Astrocyte of the hippocampus (primary cell): Measurements from ENCODE around the gene SCNN1B.
A peak's percentile ranks its signal among the peaks of the same experiment; 100 is the strongest.

ENCODE experiments used
- DNase-seq: peaks from one replicate; pipeline ENCODE4 v3.0.0; 2011; ENCODE audit warnings: low read depth, low spot score

SCNN1B gene

GRCh38 chr16:23320693-23321092 lies 18.6 kb downstream of the SCNN1B start:
- no peak for DNase-seq

- no peak for DNase-seq
These were observed 19.2 kb downstream of the SCNN1B start for GRCh38 chr16:23321206-23321875.

- no peak for DNase-seq
These were observed 21.3 kb downstream of the SCNN1B start for GRCh38 chr16:23323224-23324030.

- peak; percentile 34 for DNase-seq
These were observed 22.6 kb downstream of the SCNN1B start for GRCh38 chr16:23324727-23325126.

- DNase-seq: no peak
These were observed 25.7 kb downstream of the SCNN1B start for GRCh38 chr16:23327836-23328235.

- no peak for DNase-seq
These were observed 28.1 kb downstream of the SCNN1B start for GRCh38 chr16:23330161-23330560.

GRCh38 chr16:23330583-23331249 lies 28.6 kb downstream of the SCNN1B start:
- DNase-seq: no peak

- DNase-seq: no peak
These were observed 31.0 kb downstream of the SCNN1B start for GRCh38 chr16:23333034-23333579.

- no peak for DNase-seq
These were observed 31.8 kb downstream of the SCNN1B start for GRCh38 chr16:23333831-23334456.

- DNase-seq: no peak
These were observed 32.4 kb downstream of the SCNN1B start for GRCh38 chr16:23334457-23334853.

GRCh38 chr16:23334950-23335349 lies 32.8 kb downstream of the SCNN1B start:
- no peak for DNase-seq

- DNase-seq: no peak
These were observed 35.9 kb downstream of the SCNN1B start for GRCh38 chr16:23337836-23338550.

GRCh38 chr16:23339787-23340186 lies 37.7 kb downstream of the SCNN1B start:
- no peak for DNase-seq

- DNase-seq: no peak
These were observed 40.1 kb downstream of the SCNN1B start for GRCh38 chr16:23342083-23342640.

GRCh38 chr16:23343643-23344612 lies 41.8 kb downstream of the SCNN1B start:
- no peak for DNase-seq

- no peak for DNase-seq
These were observed 43.1 kb downstream of the SCNN1B start for GRCh38 chr16:23345237-23345636.

- DNase-seq: no peak
These were observed 46.7 kb downstream of the SCNN1B start for GRCh38 chr16:23348579-23349469.

- DNase-seq: no peak
These were observed 49.3 kb downstream of the SCNN1B start for GRCh38 chr16:23351360-23351759.

GRCh38 chr16:23353440-23353839 lies 51.3 kb downstream of the SCNN1B start:
- DNase-seq: no peak
